B cell (primary cell): Measurements from ENCODE around the gene POTEM. TPM values are rescaled to one million over a fixed set of nuclear protein-coding genes. Genes with fewer than 3 reads are reported as not detected.
"Not testable (repeated sequence)": the region's sequence is repeated elsewhere in the genome, so short reads cannot be mapped to it uniquely, and the experiment has no call there.

ENCODE experiments used
- ATAC-seq: fragments of 200-7000 bp; cut with Tn5 transposase; one replicate; pipeline ENCODE4 v1.10.0; 2021; ENCODE audit warnings: low read depth, mild to moderate bottlenecking, moderate number of reproducible peaks, moderate library complexity
- CTCF ChIA-PET: fragments of 350-600 bp; sonication (Branson Sonifier 250); formaldehyde crosslinking; loops from one replicate; lab custom pipeline; 2021; ENCODE audit warnings: antibody characterized with exemption, inconsistent platforms; lab: Charles Lee
- POLR2A ChIA-PET: fragments of 350-600 bp; sonication (Branson Sonifier 250); formaldehyde crosslinking; loops from one replicate; lab custom pipeline; 2021; ENCODE audit warnings: antibody characterized with exemption; lab: Charles Lee
- DNase-seq: peaks from one replicate; pipeline ENCODE4 v3.0.0; 2013
- H2AFZ ChIP-seq: 2 replicates; pipeline ENCODE4 v1.6.1; 2012; ENCODE audit warnings: mild to moderate bottlenecking, low read depth, low read length; ENCODE audit not compliant: insufficient read depth, poor library complexity, severe bottlenecking
- H3K27ac ChIP-seq, 2 donors: 1 replicate in 1 of 2; 2 replicates in 1 of 2; pipeline ENCODE4 v1.5.1; 2012 to 2013; ENCODE audit warnings: low read length in 2 of 2, mild to moderate bottlenecking in 2 of 2, moderate library complexity in 1 of 2
- H3K27me3 ChIP-seq, 4 experiments: fragments of 200-600 bp in 1 of 4; sonication (generic) in 1 of 4; replicated peaks in 1 of 4; 1 replicate in 2 of 4; 2 replicates in 2 of 4; pipeline versions ENCODE4 v1.6.1 to v1.7.0; 2013 to 2016; ENCODE audit warnings: low read length in 3 of 4, mild to moderate bottlenecking in 2 of 4, mixed read lengths in 1 of 4, moderate library complexity in 1 of 4; ENCODE audit not compliant: insufficient read depth in 4 of 4, control insufficient read depth in 3 of 4; ENCODE audit errors: control extremely low read depth in 1 of 4
- H3K36me3 ChIP-seq, 2 experiments: replicated peaks in 1 of 2; 1 replicate in 1 of 2; 2 replicates in 1 of 2; pipeline versions ENCODE4 v1.6.1 to v1.7.1; 2013; ENCODE audit warnings: low read length in 1 of 2; ENCODE audit not compliant: insufficient read depth in 2 of 2, control insufficient read depth in 1 of 2; ENCODE audit errors: control extremely low read depth in 1 of 2, extremely low read depth in 1 of 2
- H3K4me1 ChIP-seq, 2 donors: fragments of 200-600 bp in 1 of 2; sonication (generic) in 1 of 2; 1 replicate in 1 of 2; 2 replicates in 1 of 2; pipeline versions ENCODE4 v1.5.1 to v1.6.1; 2013 to 2017; ENCODE audit warnings: low read length in 2 of 2; ENCODE audit not compliant: control insufficient read depth in 2 of 2, insufficient read depth in 2 of 2
- H3K4me2 ChIP-seq: replicated peaks from 2 replicates; pipeline ENCODE3; 2012; ENCODE audit warnings: mild to moderate bottlenecking, low read depth, low read length; ENCODE audit not compliant: poor library complexity, severe bottlenecking
- H3K4me3 ChIP-seq, 5 experiments: fragments of 200-600 bp in 1 of 5; sonication (generic) in 1 of 5; 1 replicate in 3 of 5; 2 replicates in 2 of 5; pipeline versions ENCODE4 v1.5.1 to v1.7.0; 2011 to 2016; ENCODE audit warnings: low read length in 4 of 5, mild to moderate bottlenecking in 4 of 5, low read depth in 2 of 5, control low read depth in 1 of 5, moderate library complexity in 1 of 5; ENCODE audit not compliant: insufficient read depth in 1 of 5; ENCODE audit errors: control extremely low read depth in 1 of 5, extremely low read depth in 1 of 5
- H3K79me2 ChIP-seq: fragments of 200-600 bp; sonication (generic); one replicate; pipeline ENCODE4 v1.6.0; 2016; ENCODE audit warnings: low read length; ENCODE audit not compliant: control insufficient read depth, insufficient read depth
- H3K9ac ChIP-seq: fragments of 200-600 bp; sonication (generic); 2 replicates; pipeline ENCODE4 v1.6.1; 2017; ENCODE audit warnings: mild to moderate bottlenecking, low read length, moderate library complexity
- H3K9me3 ChIP-seq, 3 donors: one replicate each; pipeline versions ENCODE4 v1.6.1 to v1.7.1; 2013; ENCODE audit warnings: low read length in 2 of 3; ENCODE audit not compliant: control insufficient read depth in 2 of 3, insufficient read depth in 1 of 3; ENCODE audit errors: control extremely low read depth in 1 of 3
- H4K20me1 ChIP-seq: 2 replicates; pipeline ENCODE4 v1.6.0; 2012; ENCODE audit warnings: mild to moderate bottlenecking, low read length; ENCODE audit not compliant: insufficient read depth, control insufficient read depth, poor library complexity, severe bottlenecking
- H3K27ac Mint-ChIP-seq: one replicate; pipeline ENCODE4 v1.8.0; 2021; ENCODE audit warnings: mixed read lengths
- H3K27me3 Mint-ChIP-seq: one replicate; pipeline ENCODE4 v1.8.0; 2021; ENCODE audit warnings: mixed read lengths
- H3K4me1 Mint-ChIP-seq: one replicate; pipeline ENCODE4 v1.8.0; 2021; ENCODE audit warnings: mixed read lengths
- H3K4me3 Mint-ChIP-seq: one replicate; pipeline ENCODE4 v1.8.0; 2021; ENCODE audit warnings: mixed read lengths
- H3K9me3 Mint-ChIP-seq: one replicate; pipeline ENCODE4 v1.8.0; 2022; ENCODE audit warnings: mixed read lengths; ENCODE audit not compliant: insufficient read depth
- WGBS: methylation state at CpG from one replicate; pipeline ENCODE4 v1.1.5; 2013; ENCODE audit warnings: missing lambda C conversion rate; ENCODE audit not compliant: insufficient coverage; 5-methylcytosine and 5-hydroxymethylcytosine counted together
- intact Hi-C: fragments of 100-400 bp; cut with micrococcal nuclease; formaldehyde crosslinking; loops from one replicate; pipeline ENCODE4 v1.10.0; 2022
- polyA minus RNA-seq: library from RNA; depleted of rRNA, polyadenylated mRNA; stranded (reverse); fragments of >200 nt; gene quantifications from 2 replicates; pipeline ENCODE4 v1.2.3, GENCODE V29; 2012
- polyA plus RNA-seq: library from polyadenylated mRNA; depleted of rRNA; stranded (reverse); fragments of >200 nt; gene quantifications from 2 replicates; pipeline ENCODE4 v1.2.3, GENCODE V29; 2012
- total RNA-seq, 2 donors: library from RNA; stranded (reverse); fragments of 120-200 nt in 1 of 2; gene quantifications; 1 replicate in 1 of 2; 2 replicates in 1 of 2; pipeline versions ENCODE4 v1.2.3 to v1.2.4, GENCODE V29; 2013 to 2022

The POTEM gene
- total RNA-seq (0.17 TPM in 1 of 2 replicates, not detected in the other), polyA plus RNA-seq (not detected in 2 replicates), polyA minus RNA-seq (0.26 TPM in 1 of 2 replicates, not detected in the other)
- not detected for total RNA-seq (2013)

GRCh38 chr14:18967134-18967533 is at the start of gene POTEM:
TSS of gene POTEM (plus strand) at chr14:18967434. CDS start at chr14:18967486, 52 bp downstream.
- H3K9ac ChIP-seq, H3K4me2 ChIP-seq, H3K4me3 Mint-ChIP-seq, H3K4me1 Mint-ChIP-seq, ATAC-seq, H3K4me3 ChIP-seq, H3K27ac Mint-ChIP-seq, H4K20me1 ChIP-seq, H3K27me3 Mint-ChIP-seq, H3K27me3 ChIP-seq, intact Hi-C loops, H3K27ac ChIP-seq, H3K79me2 ChIP-seq, H3K9me3 Mint-ChIP-seq, H3K4me1 ChIP-seq, H3K36me3 ChIP-seq, H2AFZ ChIP-seq, POLR2A ChIA-PET, CTCF ChIA-PET, DNase-seq, H3K9me3 ChIP-seq: not testable (repeated sequence)
- no CpG with 5 or more reads among the region's 13 CpGs for WGBS

DNA sequence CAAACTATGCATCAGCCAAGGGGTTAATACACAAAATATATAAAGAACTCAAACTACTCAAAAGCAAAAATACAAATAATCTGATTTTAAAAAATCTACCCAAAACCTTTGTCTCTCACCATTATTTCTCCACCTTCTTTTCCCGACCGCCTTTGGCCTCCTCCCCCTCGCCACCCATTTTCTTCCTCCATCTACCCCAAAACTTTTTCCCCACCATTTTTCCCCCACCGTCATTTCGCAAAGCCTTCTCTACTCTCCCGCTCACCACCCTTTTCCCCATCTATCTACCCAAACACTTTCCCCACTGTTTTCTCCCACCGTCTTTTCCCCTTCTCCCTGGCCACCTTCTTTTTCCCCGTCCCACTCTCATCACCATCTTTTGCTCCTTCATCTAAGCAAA is 48.9 kb upstream of the POTEM start:
- ATAC-seq, intact Hi-C loops, H2AFZ ChIP-seq, CTCF ChIA-PET, H3K4me3 Mint-ChIP-seq, H3K79me2 ChIP-seq, H3K4me2 ChIP-seq, H3K27me3 ChIP-seq, H3K27ac Mint-ChIP-seq, H3K9ac ChIP-seq, H3K9me3 ChIP-seq, H3K36me3 ChIP-seq, H3K9me3 Mint-ChIP-seq, H3K4me3 ChIP-seq, H3K27ac ChIP-seq, H3K4me1 Mint-ChIP-seq, H3K27me3 Mint-ChIP-seq, POLR2A ChIA-PET, DNase-seq, H3K4me1 ChIP-seq, H4K20me1 ChIP-seq: not testable (repeated sequence)
- WGBS: no CpG with 5 or more reads among the region's 8 CpGs

GRCh38 chr14:18920052-18920451 is 47.2 kb upstream of the POTEM start:
- H3K9me3 ChIP-seq, H3K4me1 Mint-ChIP-seq, intact Hi-C loops, H3K9ac ChIP-seq, H3K79me2 ChIP-seq, H3K9me3 Mint-ChIP-seq, H3K4me3 ChIP-seq, H3K27ac Mint-ChIP-seq, H3K27ac ChIP-seq, H3K36me3 ChIP-seq, H3K27me3 Mint-ChIP-seq, H2AFZ ChIP-seq, H3K4me3 Mint-ChIP-seq, ATAC-seq, H3K4me2 ChIP-seq, CTCF ChIA-PET, H4K20me1 ChIP-seq, H3K4me1 ChIP-seq, H3K27me3 ChIP-seq, POLR2A ChIA-PET, DNase-seq: not testable (repeated sequence)
- no CpG with 5 or more reads among the region's 19 CpGs for WGBS

- H3K27me3 ChIP-seq, H3K79me2 ChIP-seq, H3K4me1 ChIP-seq, H4K20me1 ChIP-seq, DNase-seq, H3K27me3 Mint-ChIP-seq, H3K9me3 Mint-ChIP-seq, H3K4me3 Mint-ChIP-seq, H3K36me3 ChIP-seq, H3K9me3 ChIP-seq, H3K27ac Mint-ChIP-seq, POLR2A ChIA-PET, ATAC-seq, H3K4me3 ChIP-seq, H3K4me1 Mint-ChIP-seq, H2AFZ ChIP-seq, intact Hi-C loops, CTCF ChIA-PET, H3K4me2 ChIP-seq, H3K9ac ChIP-seq, H3K27ac ChIP-seq: not testable (repeated sequence)
- no CpG with 5 or more reads among the region's 5 CpGs for WGBS
Observed at GRCh38 chr14:18921055-18921701, 46.1 kb upstream of the POTEM start.
